Endothelial cell of umbilical vein (primary cell): ENCODE data around the gene TGM6. TPM values are rescaled to one million over a fixed set of nuclear protein-coding genes. Genes with fewer than 3 reads are reported as not detected.

Source experiments
- BruUV-seq: library from RNA; stranded (reverse); fragments of 400-500 nt; replicated peaks from 2 replicates; lab custom pipeline; 2021; lab: Mats Ljungman, UMichigan
- CTCF ChIA-PET: fragments of 300-600, 350-600 bp; sonication (Branson Sonifier 250); formaldehyde crosslinking; loops from one replicate; lab custom pipeline; 2021; ENCODE audit warnings: antibody characterized with exemption, inconsistent platforms; lab: Charles Lee
- POLR2A ChIA-PET: fragments of 300-600, 350-600 bp; sonication (Branson Sonifier 250); formaldehyde crosslinking; loops from one replicate; lab custom pipeline; 2021; ENCODE audit warnings: antibody characterized with exemption, inconsistent platforms; lab: Charles Lee
- DNase-seq: peaks from one replicate; pipeline ENCODE4 v3.0.0-alpha.2; 2011; ENCODE audit warnings: low read depth, low spot score
- FAIRE-seq: peaks from 2 replicates; lab custom pipeline; 2011; peaks lifted over from hg19 to GRCh38; lab: Jason Lieb, UNC
- H2AFZ ChIP-seq: 2 replicates; pipeline ENCODE4 v1.6.0; 2012; ENCODE audit warnings: low read depth, low read length, control low read depth, inconsistent platforms
- H3K27ac ChIP-seq: 2 replicates; pipeline ENCODE4 v1.5.1; 2011; ENCODE audit warnings: low read depth, mild to moderate bottlenecking, control low read depth, low read length, moderate library complexity; ENCODE audit not compliant: insufficient read depth
- H3K27me3 ChIP-seq, 2 experiments: 2 replicates each; pipeline versions ENCODE4 v1.6.0 to v1.6.1; 2011; ENCODE audit warnings: low read length in 2 of 2, mixed read lengths in 1 of 2; ENCODE audit not compliant: control insufficient read depth in 2 of 2, insufficient read depth in 2 of 2
- H3K36me3 ChIP-seq, 2 experiments: 2 replicates in 1 of 2; 3 replicates in 1 of 2; pipeline ENCODE4 v1.5.1; 2011; ENCODE audit warnings: low read length in 2 of 2, mild to moderate bottlenecking in 1 of 2, moderate library complexity in 1 of 2; ENCODE audit not compliant: control insufficient read depth in 2 of 2, insufficient read depth in 2 of 2; ENCODE audit errors: extremely low read depth in 1 of 2
- H3K4me1 ChIP-seq: 3 replicates; pipeline ENCODE4 v1.5.1; 2011; ENCODE audit warnings: mild to moderate bottlenecking, low read length; ENCODE audit not compliant: control insufficient read depth, insufficient read depth; ENCODE audit errors: extremely low read depth
- H3K4me2 ChIP-seq: 2 replicates; pipeline ENCODE4 v1.6.1; 2011; ENCODE audit warnings: low read length, control low read depth, mixed read lengths; ENCODE audit not compliant: insufficient read depth
- H3K4me3 ChIP-seq, 3 experiments: fragments of 200-600 bp in 1 of 3; sonication (generic), shearing (Covaris generic) in 1 of 3; replicated peaks in 1 of 3; 2 replicates each; pipeline ENCODE4 v1.5.1; 2011 to 2016; ENCODE audit warnings: control low read depth in 3 of 3, low read length in 3 of 3, mild to moderate bottlenecking in 2 of 3, inconsistent platforms in 1 of 3, low read depth in 1 of 3, moderate library complexity in 1 of 3; ENCODE audit not compliant: insufficient read depth in 1 of 3
- H3K79me2 ChIP-seq: 2 replicates; pipeline ENCODE4 v1.6.0; 2012; ENCODE audit warnings: low read length, inconsistent platforms; ENCODE audit not compliant: control insufficient read depth, insufficient read depth
- H3K9ac ChIP-seq: replicated peaks from 2 replicates; pipeline ENCODE3; 2011; ENCODE audit warnings: low read length, control low read depth; ENCODE audit not compliant: insufficient read depth; ENCODE audit errors: extremely low read depth
- H3K9me1 ChIP-seq: replicated peaks from 3 replicates; pipeline ENCODE4 v1.6.0; 2011; ENCODE audit warnings: mild to moderate bottlenecking, low read length; ENCODE audit not compliant: control insufficient read depth, insufficient read depth; ENCODE audit errors: extremely low read depth
- H3K9me3 ChIP-seq: replicated peaks from 2 replicates; pipeline ENCODE4 v1.5.1; 2012; ENCODE audit warnings: low read length, inconsistent platforms; ENCODE audit not compliant: control insufficient read depth, insufficient read depth
- H4K20me1 ChIP-seq: replicated peaks from 2 replicates; pipeline ENCODE3; 2011; ENCODE audit warnings: mild to moderate bottlenecking, low read length; ENCODE audit not compliant: control insufficient read depth, insufficient read depth; ENCODE audit errors: extremely low read depth
- CTCF ChIP-seq, 2 donors: IDR thresholded peaks; 1 replicate in 1 of 2; 2 replicates in 1 of 2; pipeline ENCODE4 v1.5.1; 2011; ENCODE audit warnings: low read length in 2 of 2, mild to moderate bottlenecking in 2 of 2, moderate library complexity in 2 of 2, control low read depth in 1 of 2, inconsistent platforms in 1 of 2, low read depth in 1 of 2; ENCODE audit not compliant: insufficient read depth in 1 of 2; ENCODE audit errors: extremely low read depth in 1 of 2
- EZH2 ChIP-seq: IDR thresholded peaks from 2 replicates; pipeline ENCODE4 v1.6.1; 2012; ENCODE audit warnings: borderline replicate concordance, low read depth, mild to moderate bottlenecking, moderate library complexity, low read length, inconsistent platforms; ENCODE audit not compliant: severe bottlenecking
- FOS ChIP-seq: IDR thresholded peaks from 2 replicates; pipeline ENCODE4 v1.6.1; 2011; ENCODE audit warnings: mild to moderate bottlenecking, low read length, moderate library complexity, borderline replicate concordance; ENCODE audit not compliant: insufficient read depth
- GATA2 ChIP-seq: IDR thresholded peaks from 2 replicates; pipeline ENCODE4 v1.7.0; 2011; ENCODE audit warnings: low read depth, mild to moderate bottlenecking, moderate library complexity, mixed read lengths, low read length; ENCODE audit not compliant: insufficient read length, insufficient read depth
- JUN ChIP-seq: IDR thresholded peaks from 2 replicates; pipeline ENCODE4 v1.6.1; 2011; ENCODE audit warnings: borderline replicate concordance, low read depth; ENCODE audit not compliant: insufficient read length, insufficient read depth
- MYC ChIP-seq: IDR thresholded peaks from one replicate; pipeline ENCODE4 v1.6.1; 2011; ENCODE audit warnings: mild to moderate bottlenecking, low read depth, low read length
- POLR2A ChIP-seq: IDR thresholded peaks from 2 replicates; pipeline ENCODE4 v1.6.1; 2012; ENCODE audit warnings: low read depth, mild to moderate bottlenecking, control low read depth, low read length
- POLR2AphosphoS5 ChIP-seq: IDR thresholded peaks from 2 replicates; pipeline ENCODE4 v1.6.1; 2012; ENCODE audit warnings: low read depth, mild to moderate bottlenecking, control low read depth, low read length, moderate library complexity; ENCODE audit not compliant: insufficient read depth
- dilution Hi-C: fragments of 300-500 bp; cut with MboI; formaldehyde crosslinking; loops from one replicate; pipeline ENCODE4 v1.15.0; 2019; ENCODE audit warnings: low sequenced_read_pairs; ENCODE audit not compliant: extremely low pct_ligation_motif_present
- intact Hi-C: fragments of 100-400 bp; cut with micrococcal nuclease; formaldehyde crosslinking; loops from one replicate; pipeline ENCODE4 v1.10.0; 2022
- polyA plus RNA-seq, 4 experiments: library from polyadenylated mRNA; depleted of rRNA in 3 of 4; stranded (reverse) in 3 of 4; unstranded in 1 of 4; fragments of >200 nt; gene quantifications; 2 replicates each; pipeline versions ENCODE4 v1.2.1 to v1.2.3, GENCODE V29; 2011 to 2012; ENCODE audit warnings: missing spikeins in 1 of 4
- total RNA-seq: library from RNA; stranded (reverse); gene quantifications from 2 replicates; pipeline ENCODE4 v1.2.3, GENCODE V29; 2021
- TF ChIP-seq, protein P1 (sequence below): IDR thresholded peaks from 2 replicates; pipeline ENCODE4 v1.6.1; 2011; ENCODE audit not compliant: insufficient read depth, insufficient read length

TGM6 gene
- total and polyA plus RNA-seq, 2 donors (not counting 3 experiments of a cell fraction or from before 2014, with no cell fraction given) = not detected

- H3K79me2 ChIP-seq = no peaks in the 10 kb centered on the region
- H3K9ac ChIP-seq = no peak overlapping the region
- no peak for DNase-seq
- H3K27ac ChIP-seq = no peak overlapping the region
- H3K36me3 ChIP-seq = no peaks in the 10 kb centered on the region
- no peaks in the 10 kb centered on the region for H3K9me1 ChIP-seq
- ChIA-PET POLR2A (no interaction called here), CTCF (no interaction called here)
- no TSS peak for BruUV-seq
- intact Hi-C loops (no loop called here), dilution Hi-C loops (no loop called here)
- TF ChIP-seq GATA2 = no peak
- TF ChIP-seq EZH2 = no peak
- no peak for TF ChIP-seq POLR2AphosphoS5
- no peak for TF ChIP-seq FOS
- H3K9me3 ChIP-seq = no peaks in the 10 kb centered on the region
- no peak overlapping the region for H3K4me2 ChIP-seq
- H2AFZ ChIP-seq = no peak overlapping the region
- no peaks in the 10 kb centered on the region for H3K4me1 ChIP-seq
- H4K20me1 ChIP-seq = no peaks in the 10 kb centered on the region
- no peak overlapping the region for H3K4me3 ChIP-seq
- no peaks in the 10 kb centered on the region for H3K27me3 ChIP-seq
- no peak for FAIRE-seq
Observed at GRCh38 chr20:2342243-2342642, 38.5 kb upstream of the TGM6 start.

DNA sequence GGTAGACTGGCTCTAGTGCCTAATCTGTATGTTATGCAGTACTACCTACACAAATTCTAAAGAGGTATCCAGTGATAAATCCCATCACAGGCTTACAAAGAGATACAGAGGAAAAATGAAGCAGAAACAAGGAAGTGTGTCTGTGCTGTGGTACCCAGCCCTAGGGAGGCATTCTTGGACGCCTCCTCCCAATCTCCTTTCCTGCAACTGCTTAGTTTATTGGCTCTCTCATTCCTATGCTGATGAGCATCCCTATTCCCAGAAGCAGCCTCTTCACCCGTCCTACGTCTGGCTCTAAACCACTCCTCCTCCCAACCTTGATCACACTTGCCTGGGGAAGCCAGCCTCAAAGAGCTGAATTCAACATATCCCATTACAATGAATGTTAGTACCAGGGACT lies 34.5 kb upstream of the TGM6 start:
- no peaks in the 10 kb centered on the region for H3K36me3 ChIP-seq
- H3K4me3 ChIP-seq = no peak overlapping the region
- TF ChIP-seq EZH2 (no peak), JUN (no peak), POLR2A (no peak), MYC (no peak), GATA2 (no peak), POLR2AphosphoS5 (no peak), FOS (no peak), CTCF (IDR thresholded peaks at IDR 0.05; ENCODE audit: extremely low read depth in 1 of 2, insufficient read depth in 1 of 2, low read depth in 1 of 2, low read length in 2 of 2) (no peak)
- TF ChIP-seq, protein P1, sequence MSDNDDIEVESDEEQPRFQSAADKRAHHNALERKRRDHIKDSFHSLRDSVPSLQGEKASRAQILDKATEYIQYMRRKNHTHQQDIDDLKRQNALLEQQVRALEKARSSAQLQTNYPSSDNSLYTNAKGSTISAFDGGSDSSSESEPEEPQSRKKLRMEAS = no peak
- H3K4me1 ChIP-seq = no peaks in the 10 kb centered on the region
- H3K27ac ChIP-seq = no peak overlapping the region
- BruUV-seq = no TSS peak
- ChIA-PET POLR2A (no interaction called here), CTCF (interaction anchor here (5.4 kb wide), 1 partner anchor 138 kb away, joined by 51 read pairs; no protein-coding TSS in a partner anchor)
- no peaks in the 10 kb centered on the region for H3K9me3 ChIP-seq
- H3K4me2 ChIP-seq = no peak overlapping the region
- no peak for DNase-seq
- no peaks in the 10 kb centered on the region for H3K79me2 ChIP-seq
- intact Hi-C loops = no loop called here
- H2AFZ ChIP-seq = no peak overlapping the region
- no peak overlapping the region for H3K9ac ChIP-seq
- no peaks in the 10 kb centered on the region for H3K9me1 ChIP-seq
- no peaks in the 10 kb centered on the region for H4K20me1 ChIP-seq
- FAIRE-seq = no peak
- H3K27me3 ChIP-seq = peaks cover 0 to 3% of the 10 kb centered on the region in 2 experiments
- dilution Hi-C loops = no loop called here
